Thyroid gland (tissue), 4 donors: Measurements from ENCODE around the gene EIF3A. TPM values are rescaled to one million over a fixed set of nuclear protein-coding genes. Genes with fewer than 3 reads are reported as not detected.

Source experiments
- DNase-seq, 2 donors: peaks; one replicate each; pipeline ENCODE4 v3.0.0-alpha.2; 2019
- H3K27ac ChIP-seq, 3 donors: fragments of 200-600 bp; sonication (generic); 1 replicate in 2 of 3; 2 replicates in 1 of 3; pipeline ENCODE4 v1.5.1; 2016 to 2019; ENCODE audit warnings: mild to moderate bottlenecking in 1 of 3, moderate library complexity in 1 of 3
- H3K27me3 ChIP-seq: fragments of 200-600 bp; sonication (generic); one replicate; pipeline ENCODE4 v1.5.1; 2019
- H3K36me3 ChIP-seq, 2 donors: fragments of 200-600 bp; sonication (generic); one replicate each; pipeline ENCODE4 v1.5.1; 2016 to 2019
- H3K4me1 ChIP-seq, 2 donors: fragments of 200-600 bp; sonication (generic); one replicate each; pipeline ENCODE4 v1.5.1; 2017 to 2019
- H3K4me3 ChIP-seq, 3 donors: fragments of 200-600 bp; sonication (generic); replicated peaks in 1 of 3; 1 replicate in 2 of 3; 2 replicates in 1 of 3; pipeline ENCODE4 v1.5.1; 2016; ENCODE audit warnings: mild to moderate bottlenecking in 1 of 3
- H3K9me3 ChIP-seq: fragments of 200-600 bp; sonication (generic); one replicate; pipeline ENCODE4 v1.5.1; 2017
- POLR2A ChIP-seq, 2 donors: fragments of 450-650 bp; IDR thresholded peaks; one replicate each; pipeline ENCODE4 v1.6.1; 2017; ENCODE audit warnings: antibody characterized with exemption in 2 of 2, mild to moderate bottlenecking in 2 of 2, moderate library complexity in 1 of 2
- WGBS, 2 donors: methylation state at CpG; one replicate each; pipeline ENCODE4 v1.1.5; 2017; 5-methylcytosine and 5-hydroxymethylcytosine counted together
- intact Hi-C: fragments of 100-400 bp; cut with DNase I; formaldehyde crosslinking; loops from one replicate; pipeline ENCODE4 v1.15.1; 2023
- total RNA-seq, 4 donors: library from RNA; depleted of rRNA; stranded (reverse); fragments of >200 nt; gene quantifications; one replicate each; pipeline ENCODE4 v1.2.3, GENCODE V29; 2016
- TF ChIP-seq, protein P1 (sequence below), 6 experiments: fragments of 200-600 bp in 3 of 6; fragments of 450-650 bp in 3 of 6; sonication (generic) in 3 of 6; IDR thresholded peaks; one replicate each; pipeline ENCODE4 v1.5.1; 2016 to 2019; ENCODE audit warnings: antibody characterized with exemption in 6 of 6, mild to moderate bottlenecking in 2 of 6, inconsistent platforms in 1 of 6, moderate library complexity in 1 of 6

EIF3A gene, protein sequence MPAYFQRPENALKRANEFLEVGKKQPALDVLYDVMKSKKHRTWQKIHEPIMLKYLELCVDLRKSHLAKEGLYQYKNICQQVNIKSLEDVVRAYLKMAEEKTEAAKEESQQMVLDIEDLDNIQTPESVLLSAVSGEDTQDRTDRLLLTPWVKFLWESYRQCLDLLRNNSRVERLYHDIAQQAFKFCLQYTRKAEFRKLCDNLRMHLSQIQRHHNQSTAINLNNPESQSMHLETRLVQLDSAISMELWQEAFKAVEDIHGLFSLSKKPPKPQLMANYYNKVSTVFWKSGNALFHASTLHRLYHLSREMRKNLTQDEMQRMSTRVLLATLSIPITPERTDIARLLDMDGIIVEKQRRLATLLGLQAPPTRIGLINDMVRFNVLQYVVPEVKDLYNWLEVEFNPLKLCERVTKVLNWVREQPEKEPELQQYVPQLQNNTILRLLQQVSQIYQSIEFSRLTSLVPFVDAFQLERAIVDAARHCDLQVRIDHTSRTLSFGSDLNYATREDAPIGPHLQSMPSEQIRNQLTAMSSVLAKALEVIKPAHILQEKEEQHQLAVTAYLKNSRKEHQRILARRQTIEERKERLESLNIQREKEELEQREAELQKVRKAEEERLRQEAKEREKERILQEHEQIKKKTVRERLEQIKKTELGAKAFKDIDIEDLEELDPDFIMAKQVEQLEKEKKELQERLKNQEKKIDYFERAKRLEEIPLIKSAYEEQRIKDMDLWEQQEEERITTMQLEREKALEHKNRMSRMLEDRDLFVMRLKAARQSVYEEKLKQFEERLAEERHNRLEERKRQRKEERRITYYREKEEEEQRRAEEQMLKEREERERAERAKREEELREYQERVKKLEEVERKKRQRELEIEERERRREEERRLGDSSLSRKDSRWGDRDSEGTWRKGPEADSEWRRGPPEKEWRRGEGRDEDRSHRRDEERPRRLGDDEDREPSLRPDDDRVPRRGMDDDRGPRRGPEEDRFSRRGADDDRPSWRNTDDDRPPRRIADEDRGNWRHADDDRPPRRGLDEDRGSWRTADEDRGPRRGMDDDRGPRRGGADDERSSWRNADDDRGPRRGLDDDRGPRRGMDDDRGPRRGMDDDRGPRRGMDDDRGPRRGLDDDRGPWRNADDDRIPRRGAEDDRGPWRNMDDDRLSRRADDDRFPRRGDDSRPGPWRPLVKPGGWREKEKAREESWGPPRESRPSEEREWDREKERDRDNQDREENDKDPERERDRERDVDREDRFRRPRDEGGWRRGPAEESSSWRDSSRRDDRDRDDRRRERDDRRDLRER (N-terminal part only)
- 100 to 1,000 TPM in 2 of 4 donors, 10 to 100 TPM in 2; 85.6 to 113 (median 102) TPM for total RNA-seq

DNA sequence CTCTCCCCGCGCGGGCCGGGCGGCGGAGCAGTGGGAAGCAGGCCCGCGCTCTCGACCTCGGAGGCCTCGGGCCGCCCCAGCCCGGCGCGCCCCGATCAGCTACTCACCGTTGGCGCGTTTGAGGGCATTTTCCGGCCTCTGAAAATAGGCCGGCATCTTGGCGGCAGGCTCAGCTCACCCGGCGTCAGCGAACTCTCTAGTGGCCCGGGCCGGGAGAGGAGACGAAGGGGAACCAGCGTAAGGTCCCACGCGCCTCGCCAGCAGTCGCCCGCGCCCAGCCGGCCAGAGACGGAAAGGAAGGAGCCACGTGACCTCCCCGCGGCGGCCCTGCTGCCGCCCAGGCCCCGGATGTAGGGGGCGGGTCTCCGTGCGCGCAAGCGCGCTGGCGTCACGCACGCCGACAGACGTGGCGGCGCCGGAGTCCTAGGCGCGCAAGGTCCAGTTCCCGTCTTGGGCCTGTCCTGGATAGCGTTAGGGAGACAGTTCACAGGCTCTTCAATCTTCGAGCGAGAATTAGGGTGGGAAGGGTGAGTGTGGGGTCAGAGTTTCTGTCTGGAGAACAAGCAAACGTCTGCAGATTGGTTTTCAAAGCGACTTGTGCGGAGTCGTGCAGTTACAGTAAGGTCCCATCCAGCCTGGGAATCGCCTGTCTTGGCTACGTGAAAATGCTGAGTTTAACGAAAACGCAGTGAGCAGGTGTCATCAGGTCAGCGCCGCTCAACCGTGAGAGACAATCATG is at the start of gene EIF3A:
Gene EIF3A (minus strand): TSS at position 297 of the 739 bp plus-strand sequence. CDS start 141 bp downstream, at position 156.
- Histone ChIP-seq H3K4me3 (peak within 1 kb of the TSS; percentile 54 to 73 (median 63)), H3K27ac (peak within 1 kb of the TSS; percentile 95 to 99 (median 97)), H3K4me1 (peaks cover 26 to 30% of the 10 kb centered on the region in 2 donors), H3K27me3 (no peaks in the 10 kb centered on the region), H3K36me3 (no peaks in the 10 kb centered on the region), H3K9me3 (no peaks in the 10 kb centered on the region)
- DNase-seq = peak; percentile 90 to 91
- intact Hi-C loops = no loop called here
- TF ChIP-seq POLR2A (IDR thresholded peaks at IDR 0.05) = peak; percentile 78 to 97
- TF ChIP-seq, protein P1, sequence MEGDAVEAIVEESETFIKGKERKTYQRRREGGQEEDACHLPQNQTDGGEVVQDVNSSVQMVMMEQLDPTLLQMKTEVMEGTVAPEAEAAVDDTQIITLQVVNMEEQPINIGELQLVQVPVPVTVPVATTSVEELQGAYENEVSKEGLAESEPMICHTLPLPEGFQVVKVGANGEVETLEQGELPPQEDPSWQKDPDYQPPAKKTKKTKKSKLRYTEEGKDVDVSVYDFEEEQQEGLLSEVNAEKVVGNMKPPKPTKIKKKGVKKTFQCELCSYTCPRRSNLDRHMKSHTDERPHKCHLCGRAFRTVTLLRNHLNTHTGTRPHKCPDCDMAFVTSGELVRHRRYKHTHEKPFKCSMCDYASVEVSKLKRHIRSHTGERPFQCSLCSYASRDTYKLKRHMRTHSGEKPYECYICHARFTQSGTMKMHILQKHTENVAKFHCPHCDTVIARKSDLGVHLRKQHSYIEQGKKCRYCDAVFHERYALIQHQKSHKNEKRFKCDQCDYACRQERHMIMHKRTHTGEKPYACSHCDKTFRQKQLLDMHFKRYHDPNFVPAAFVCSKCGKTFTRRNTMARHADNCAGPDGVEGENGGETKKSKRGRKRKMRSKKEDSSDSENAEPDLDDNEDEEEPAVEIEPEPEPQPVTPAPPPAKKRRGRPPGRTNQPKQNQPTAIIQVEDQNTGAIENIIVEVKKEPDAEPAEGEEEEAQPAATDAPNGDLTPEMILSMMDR (IDR thresholded peaks at IDR 0.05) = no peak
- WGBS, 2 donors = 0 to 1% methylated on average over 13 to 28 of the region's 74 CpGs

DNA sequence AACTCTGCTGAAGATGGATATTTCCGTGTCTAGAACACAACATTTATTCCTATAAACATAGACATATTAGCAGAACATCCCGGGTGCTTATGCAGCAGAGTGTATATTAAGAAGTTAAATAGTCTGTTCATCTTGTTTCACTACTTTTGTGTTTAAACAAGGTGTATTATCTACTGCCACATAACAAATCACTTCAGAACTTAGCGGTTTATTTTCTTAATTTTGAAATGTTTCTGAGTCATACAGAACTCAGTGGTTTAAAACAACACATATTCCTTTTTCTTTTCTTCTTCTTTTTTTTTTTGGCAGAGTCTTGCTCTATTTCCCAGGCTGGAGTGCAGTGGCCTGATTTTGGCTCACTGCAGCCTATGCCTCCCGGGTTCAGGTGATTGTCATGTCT is 49.1 kb upstream of the EIF3A start:
- WGBS, 2 donors = 93 to 94% methylated on average over 4 of the region's 4 CpGs

DNA sequence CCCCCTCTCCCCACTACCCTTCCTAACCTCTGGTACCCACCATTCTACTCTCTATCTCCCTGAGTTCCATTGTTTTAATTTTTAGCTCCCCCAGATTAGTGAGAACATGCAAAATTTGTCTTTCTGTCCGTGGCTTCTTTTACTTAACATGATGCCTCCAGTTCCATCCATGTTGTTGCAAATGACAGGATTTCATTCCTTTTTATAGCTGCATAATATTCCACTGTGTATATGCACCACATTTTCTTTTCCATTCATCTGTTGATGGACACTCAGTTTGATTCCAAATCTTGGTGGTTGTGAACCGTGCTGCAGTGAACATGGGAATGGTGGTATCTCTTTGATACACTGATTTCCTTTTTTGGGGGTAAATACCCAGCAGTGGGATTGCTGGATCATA is 45.3 kb upstream of the EIF3A start:
- Histone ChIP-seq H3K27ac (no peak overlapping the region), H3K4me3 (no peak overlapping the region), H3K9me3 (no peaks in the 10 kb centered on the region), H3K27me3 (no peaks in the 10 kb centered on the region), H3K4me1 (no peaks in the 10 kb centered on the region), H3K36me3 (peaks cover 22 to 25% of the 10 kb centered on the region in 2 donors)
- TF ChIP-seq POLR2A (IDR thresholded peaks at IDR 0.05) = no peak
- TF ChIP-seq, protein P1 (IDR thresholded peaks at IDR 0.05) = no peak
- WGBS, 2 donors = 93 to 100% methylated on average over 2 of the region's 2 CpGs
- intact Hi-C loops = no loop called here
- no peak for DNase-seq

More for the DNA sequence above, 49.1 kb upstream of the EIF3A start:
- DNase-seq = no peak
- no peaks in the 10 kb centered on the region for H3K27me3 ChIP-seq
- no peak overlapping the region for H3K4me3 ChIP-seq
- intact Hi-C loops = no loop called here
- no peaks in the 10 kb centered on the region for H3K4me1 ChIP-seq
- TF ChIP-seq, protein P1 (IDR thresholded peaks at IDR 0.05) = no peak
- TF ChIP-seq POLR2A (IDR thresholded peaks at IDR 0.05) = no peak
- peaks cover 12 to 25% of the 10 kb centered on the region in 2 donors for H3K36me3 ChIP-seq
- H3K9me3 ChIP-seq = no peaks in the 10 kb centered on the region
- no peak overlapping the region for H3K27ac ChIP-seq

DNA sequence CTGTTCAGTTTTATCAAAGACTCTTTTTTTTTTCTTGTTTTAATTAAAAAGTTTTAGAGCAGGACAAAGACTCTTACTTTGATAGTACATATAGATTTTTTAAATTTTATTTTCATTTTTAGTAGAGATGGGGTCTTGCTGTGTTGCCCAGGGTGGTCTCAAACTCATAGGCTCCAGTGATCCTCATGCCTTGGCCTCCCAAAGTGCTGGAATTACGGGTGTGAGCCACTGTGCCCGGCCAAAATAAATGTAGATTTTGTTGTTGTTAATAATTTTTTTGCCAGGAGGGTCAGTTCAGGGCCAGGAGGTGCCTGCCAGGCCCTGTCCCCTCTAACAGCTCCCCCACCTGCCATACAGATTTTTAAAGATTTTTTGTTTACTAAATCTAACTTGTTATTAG is 40.3 kb upstream of the EIF3A start:
- no peak overlapping the region for H3K4me3 ChIP-seq
- no peak for DNase-seq
- H3K4me1 ChIP-seq = no peaks in the 10 kb centered on the region
- H3K27ac ChIP-seq = no peak overlapping the region
- intact Hi-C loops = no loop called here
- 90 to 96% methylated on average over 2 of the region's 2 CpGs for WGBS, 2 donors
- TF ChIP-seq, protein P1 (IDR thresholded peaks at IDR 0.05) = no peak
- TF ChIP-seq POLR2A (IDR thresholded peaks at IDR 0.05) = no peak
- no peaks in the 10 kb centered on the region for H3K9me3 ChIP-seq
- H3K27me3 ChIP-seq = no peaks in the 10 kb centered on the region
- H3K36me3 ChIP-seq = peaks cover 31 to 37% of the 10 kb centered on the region in 2 donors
